Measurements from ENCODE around the gene SLC25A25. TPM values are rescaled to one million over a fixed set of nuclear protein-coding genes. Genes with fewer than 3 reads are reported as not detected.
"Not testable (repeated sequence)": the region's sequence is repeated elsewhere in the genome, so short reads cannot be mapped to it uniquely, and the experiment has no call there.

Gene SLC25A25
- total RNA-seq, 2 experiments from 2014 or later = 16.9 to 17.7 TPM

GRCh38 chr9:128135561-128135960 is 67.5 kb downstream of the SLC25A25 start:
- CTCF ChIA-PET; H3K4me3 ChIP-seq (ENCODE audit: low read length): not testable (repeated sequence)

GRCh38 chr9:128136816-128137793 is 69.1 kb downstream of the SLC25A25 start:
- TF ChIP-seq, protein P1, sequence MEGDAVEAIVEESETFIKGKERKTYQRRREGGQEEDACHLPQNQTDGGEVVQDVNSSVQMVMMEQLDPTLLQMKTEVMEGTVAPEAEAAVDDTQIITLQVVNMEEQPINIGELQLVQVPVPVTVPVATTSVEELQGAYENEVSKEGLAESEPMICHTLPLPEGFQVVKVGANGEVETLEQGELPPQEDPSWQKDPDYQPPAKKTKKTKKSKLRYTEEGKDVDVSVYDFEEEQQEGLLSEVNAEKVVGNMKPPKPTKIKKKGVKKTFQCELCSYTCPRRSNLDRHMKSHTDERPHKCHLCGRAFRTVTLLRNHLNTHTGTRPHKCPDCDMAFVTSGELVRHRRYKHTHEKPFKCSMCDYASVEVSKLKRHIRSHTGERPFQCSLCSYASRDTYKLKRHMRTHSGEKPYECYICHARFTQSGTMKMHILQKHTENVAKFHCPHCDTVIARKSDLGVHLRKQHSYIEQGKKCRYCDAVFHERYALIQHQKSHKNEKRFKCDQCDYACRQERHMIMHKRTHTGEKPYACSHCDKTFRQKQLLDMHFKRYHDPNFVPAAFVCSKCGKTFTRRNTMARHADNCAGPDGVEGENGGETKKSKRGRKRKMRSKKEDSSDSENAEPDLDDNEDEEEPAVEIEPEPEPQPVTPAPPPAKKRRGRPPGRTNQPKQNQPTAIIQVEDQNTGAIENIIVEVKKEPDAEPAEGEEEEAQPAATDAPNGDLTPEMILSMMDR (IDR thresholded peaks at IDR 0.05) = no peak
- H3K36me3 ChIP-seq (ENCODE audit: insufficient read depth, low read length) = no peaks in the 10 kb centered on the region
- H3K9me3 Mint-ChIP-seq = no peaks in the 10 kb centered on the region
- intact Hi-C loops (cut with DNase I, micrococcal nuclease) = no loop called here
- peaks cover 3% of the 10 kb centered on the region for H3K27me3 Mint-ChIP-seq
- H3K4me3 ChIP-seq (ENCODE audit: low read length) = no peak overlapping the region
- H3K4me3 Mint-ChIP-seq = no peak overlapping the region
- H3K27me3 ChIP-seq (ENCODE audit: control insufficient read depth in 1 of 2, insufficient read depth in 2 of 2, low read length in 2 of 2) = no peaks in the 10 kb centered on the region
- ATAC-seq (ENCODE audit: poor library complexity) = no peak
- no peaks in the 10 kb centered on the region for H3K36me3 Mint-ChIP-seq (ENCODE audit: low read depth)
- H3K4me1 ChIP-seq (ENCODE audit: insufficient read depth, low read length) = peaks cover 6% of the 10 kb centered on the region
- DNase-seq = no peak
- H3K4me1 Mint-ChIP-seq (ENCODE audit: low read depth) = peaks cover 12% of the 10 kb centered on the region
- ChIA-PET CTCF (interaction anchor here (1.3 kb wide), 1 partner anchor 19 kb away, joined by 6 read pairs; no protein-coding TSS in a partner anchor), POLR2A (no interaction called here)
- no peak overlapping the region for H3K27ac ChIP-seq (ENCODE audit: low read depth in 1 of 2, low read length in 2 of 2)
- H3K9me3 ChIP-seq (ENCODE audit: control insufficient read depth in 1 of 2, insufficient read depth in 1 of 2, low read length in 2 of 2) = no peaks in the 10 kb centered on the region
- H3K27ac Mint-ChIP-seq = no peak overlapping the region

More at GRCh38 chr9:128135561-128135960, 67.5 kb downstream of the SLC25A25 start:
- ATAC-seq (ENCODE audit: poor library complexity); H3K27me3 ChIP-seq (ENCODE audit: control insufficient read depth in 1 of 2, insufficient read depth in 2 of 2, low read length in 2 of 2); H3K4me1 ChIP-seq (ENCODE audit: insufficient read depth, low read length); H3K27ac ChIP-seq (ENCODE audit: low read depth in 1 of 2, low read length in 2 of 2); DNase-seq; H3K9me3 Mint-ChIP-seq; H3K4me3 Mint-ChIP-seq; H3K4me1 Mint-ChIP-seq (ENCODE audit: low read depth); intact Hi-C loops (cut with DNase I, micrococcal nuclease); H3K36me3 Mint-ChIP-seq (ENCODE audit: low read depth); H3K27me3 Mint-ChIP-seq; H3K9me3 ChIP-seq (ENCODE audit: control insufficient read depth in 1 of 2, insufficient read depth in 1 of 2, low read length in 2 of 2); H3K36me3 ChIP-seq (ENCODE audit: insufficient read depth, low read length); H3K27ac Mint-ChIP-seq; POLR2A ChIA-PET: not testable (repeated sequence)

- H3K27me3 ChIP-seq (ENCODE audit: control insufficient read depth in 1 of 2, insufficient read depth in 2 of 2, low read length in 2 of 2) = no peaks in the 10 kb centered on the region
- Mint-ChIP-seq H3K27me3 (peaks cover 2% of the 10 kb centered on the region), H3K27ac (no peak overlapping the region), H3K36me3 (ENCODE audit: low read depth) (no peaks in the 10 kb centered on the region), H3K9me3 (no peaks in the 10 kb centered on the region), H3K4me1 (ENCODE audit: low read depth) (peaks cover 14% of the 10 kb centered on the region), H3K4me3 (no peak overlapping the region)
- no peak overlapping the region for H3K27ac ChIP-seq (ENCODE audit: low read depth in 1 of 2, low read length in 2 of 2)
- ChIA-PET CTCF (interaction anchor here (1.3 kb wide), 1 partner anchor 20 kb away, joined by 6 read pairs; no protein-coding TSS in a partner anchor), POLR2A (no interaction called here)
- TF ChIP-seq, protein P1 (IDR thresholded peaks at IDR 0.05) = no peak
- no peaks in the 10 kb centered on the region for H3K36me3 ChIP-seq (ENCODE audit: insufficient read depth, low read length)
- H3K4me1 ChIP-seq (ENCODE audit: insufficient read depth, low read length) = peaks cover 15% of the 10 kb centered on the region
- no peak for ATAC-seq (ENCODE audit: poor library complexity)
- no peaks in the 10 kb centered on the region for H3K9me3 ChIP-seq (ENCODE audit: control insufficient read depth in 1 of 2, insufficient read depth in 1 of 2, low read length in 2 of 2)
- intact Hi-C loops (cut with DNase I, micrococcal nuclease) = no loop called here
- H3K4me3 ChIP-seq (ENCODE audit: low read length) = no peak overlapping the region
- DNase-seq = no peak
Measured at GRCh38 chr9:128138001-128138400, 70.0 kb downstream of the SLC25A25 start.
